ENCODE data around the gene RGL3. TPM values are rescaled to one million over a fixed set of nuclear protein-coding genes. Genes with fewer than 3 reads are reported as not detected.

RGL3 gene
- total and polyA plus RNA-seq, 9 of the 15 experiments (the other 6 are each of a cell fraction or from before 2014, with no cell fraction given): 0.12 to 0.61 (median 0.32) TPM; not detected in 4

- TF ChIP-seq, protein P1, sequence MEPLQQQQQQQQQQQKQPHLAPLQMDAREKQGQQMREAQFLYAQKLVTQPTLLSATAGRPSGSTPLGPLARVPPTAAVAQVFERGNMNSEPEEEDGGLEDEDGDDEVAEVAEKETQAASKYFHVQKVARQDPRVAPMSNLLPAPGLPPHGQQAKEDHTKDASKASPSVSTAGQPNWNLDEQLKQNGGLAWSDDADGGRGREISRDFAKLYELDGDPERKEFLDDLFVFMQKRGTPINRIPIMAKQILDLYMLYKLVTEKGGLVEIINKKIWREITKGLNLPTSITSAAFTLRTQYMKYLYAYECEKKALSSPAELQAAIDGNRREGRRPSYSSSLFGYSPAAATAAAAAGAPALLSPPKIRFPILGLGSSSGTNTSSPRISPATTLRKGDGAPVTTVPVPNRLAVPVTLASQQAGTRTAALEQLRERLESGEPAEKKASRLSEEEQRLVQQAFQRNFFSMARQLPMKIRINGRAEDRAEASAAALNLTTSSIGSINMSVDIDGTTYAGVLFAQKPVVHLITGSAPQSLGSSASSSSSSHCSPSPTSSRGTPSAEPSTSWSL (CRISPR knock-in tag; IDR thresholded peaks at IDR 0.05; ENCODE audit: borderline replicate concordance): 0 out of 2 replicates have a peak, but pooled peaks have one; percentile 19
- TF ChIP-seq THRA (IDR thresholded peaks at IDR 0.05) (no peak), RFX1 (IDR thresholded peaks at IDR 0.05) (no peak), ZNF224 (CRISPR knock-in tag; IDR thresholded peaks at IDR 0.05) (no peak), CREB3 (tag; conservative IDR thresholded peaks at IDR 0.05; ENCODE audit: low read depth) (no peak), MEF2D (tag; conservative IDR thresholded peaks at IDR 0.05; ENCODE audit: low read depth) (no peak), JUND (IDR thresholded peaks at IDR 0.05; ENCODE audit: borderline replicate concordance, low read depth, low read length) (peak; percentile 50; the same call in 1 of the 2 replicates), JUND (tag; IDR thresholded peaks at IDR 0.05; ENCODE audit: borderline replicate concordance, low read depth, low read length) (no peak; the same call in 2 of the 3 replicates), SMARCB1 (IDR thresholded peaks at IDR 0.05; ENCODE audit: insufficient read length, low read depth) (no peak), USF2 (CRISPR knock-in tag; IDR thresholded peaks at IDR 0.05) (no peak), RNF219 (CRISPR knock-in tag; IDR thresholded peaks at IDR 0.05) (no peak), HOXB6 (CRISPR knock-in tag; IDR thresholded peaks at IDR 0.05; ENCODE audit: borderline replicate concordance) (no peak), ZNF146 (CRISPR knock-in tag; IDR thresholded peaks at IDR 0.05; ENCODE audit: unreplicated experiment) (no peak), SAFB (IDR thresholded peaks at IDR 0.05; ENCODE audit: borderline replicate concordance, low read depth, low read length) (no peak), ELF1 (tag; IDR thresholded peaks at IDR 0.05) (no peak), ZNF239 (CRISPR knock-in tag; IDR thresholded peaks at IDR 0.05) (no peak), NR2C2 (CRISPR knock-in tag; IDR thresholded peaks at IDR 0.05) (no peak), NR2C2 (tag; IDR thresholded peaks at IDR 0.05) (no peak)
- TF ChIP-seq, protein P2, sequence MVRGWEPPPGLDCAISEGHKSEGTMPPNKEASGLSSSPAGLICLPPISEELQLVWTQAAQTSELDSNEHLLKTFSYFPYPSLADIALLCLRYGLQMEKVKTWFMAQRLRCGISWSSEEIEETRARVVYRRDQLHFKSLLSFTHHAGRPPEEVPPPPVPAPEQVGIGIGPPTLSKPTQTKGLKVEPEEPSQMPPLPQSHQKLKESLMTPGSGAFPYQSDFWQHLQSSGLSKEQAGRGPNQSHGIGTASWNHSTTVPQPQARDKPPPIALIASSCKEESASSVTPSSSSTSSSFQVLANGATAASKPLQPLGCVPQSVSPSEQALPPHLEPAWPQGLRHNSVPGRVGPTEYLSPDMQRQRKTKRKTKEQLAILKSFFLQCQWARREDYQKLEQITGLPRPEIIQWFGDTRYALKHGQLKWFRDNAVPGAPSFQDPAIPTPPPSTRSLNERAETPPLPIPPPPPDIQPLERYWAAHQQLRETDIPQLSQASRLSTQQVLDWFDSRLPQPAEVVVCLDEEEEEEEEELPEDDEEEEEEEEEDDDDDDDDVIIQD (CRISPR knock-in tag; IDR thresholded peaks at IDR 0.05): 0 out of 2 replicates have a peak, but pooled peaks have one; percentile 42
Measured at GRCh38 chr19:11382898-11383705, 36.0 kb downstream of the RGL3 start (continued).
